ENCODE data around the gene DNER. TPM values are rescaled to one million over a fixed set of nuclear protein-coding genes. Genes with fewer than 3 reads are reported as not detected.
A peak's percentile ranks its signal among the peaks of the same experiment; 100 is the strongest.

The DNER gene
- total RNA-seq, 2 donors from 2014 or later = 17.6 to 28.4 TPM

DNA sequence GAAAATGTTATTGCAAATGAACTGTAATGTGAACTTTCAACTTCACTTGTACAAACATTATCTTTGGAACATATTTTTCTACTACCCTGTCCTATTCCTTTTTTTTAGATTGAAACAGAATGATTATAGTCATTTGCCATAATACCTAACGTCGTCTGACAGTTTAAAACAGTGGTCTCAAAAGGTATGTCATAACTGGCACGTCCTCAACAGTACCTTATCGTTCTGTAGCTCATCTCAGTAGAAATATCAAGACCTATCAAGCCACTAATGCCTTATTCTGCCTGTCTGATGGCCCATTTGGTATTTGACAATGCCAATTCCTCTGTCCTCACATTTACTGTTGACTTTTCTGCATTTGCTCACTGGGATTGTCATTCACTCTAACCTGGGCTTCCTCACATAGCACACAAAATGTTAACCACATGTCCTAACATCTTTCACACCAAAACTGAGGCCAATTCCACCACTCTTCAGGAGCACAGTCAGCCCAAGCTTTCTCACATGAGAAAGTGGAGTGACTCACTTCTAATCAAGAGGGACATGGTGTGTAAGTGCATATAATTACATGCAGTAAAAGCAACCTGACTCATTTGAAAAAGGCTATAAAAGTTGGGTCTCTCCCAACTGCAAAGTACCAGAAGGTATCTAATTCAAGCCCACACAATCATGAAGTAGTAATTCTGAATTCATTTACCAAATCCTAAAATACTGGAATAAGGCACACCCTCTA is 34.8 kb downstream of the DNER start:
- no peak for TF ChIP-seq CTCF (IDR thresholded peaks at IDR 0.05)
- no peak for DNase-seq (ENCODE audit: low spot score)
- no peak overlapping the region for H3K4me3 ChIP-seq
- no peaks in the 10 kb centered on the region for H3K36me3 ChIP-seq
- no peak overlapping the region for H3K27ac ChIP-seq
- peaks cover 0 to 7% of the 10 kb centered on the region in 2 donors for H3K4me1 ChIP-seq
- H3K9me3 ChIP-seq = no peaks in the 10 kb centered on the region
- no peaks in the 10 kb centered on the region for H3K27me3 ChIP-seq

GRCh38 chr2:229675569-229675968 is 38.8 kb downstream of the DNER start:
- Histone ChIP-seq H3K4me3 (no peak overlapping the region), H3K4me1 (peaks cover 0 to 7% of the 10 kb centered on the region in 2 donors), H3K27ac (peak overlapping the region; percentile 21 to 71), H3K9me3 (no peaks in the 10 kb centered on the region), H3K36me3 (no peaks in the 10 kb centered on the region), H3K27me3 (no peaks in the 10 kb centered on the region)
- no peak for DNase-seq (ENCODE audit: low spot score)
- no peak for TF ChIP-seq CTCF (IDR thresholded peaks at IDR 0.05)

DNA sequence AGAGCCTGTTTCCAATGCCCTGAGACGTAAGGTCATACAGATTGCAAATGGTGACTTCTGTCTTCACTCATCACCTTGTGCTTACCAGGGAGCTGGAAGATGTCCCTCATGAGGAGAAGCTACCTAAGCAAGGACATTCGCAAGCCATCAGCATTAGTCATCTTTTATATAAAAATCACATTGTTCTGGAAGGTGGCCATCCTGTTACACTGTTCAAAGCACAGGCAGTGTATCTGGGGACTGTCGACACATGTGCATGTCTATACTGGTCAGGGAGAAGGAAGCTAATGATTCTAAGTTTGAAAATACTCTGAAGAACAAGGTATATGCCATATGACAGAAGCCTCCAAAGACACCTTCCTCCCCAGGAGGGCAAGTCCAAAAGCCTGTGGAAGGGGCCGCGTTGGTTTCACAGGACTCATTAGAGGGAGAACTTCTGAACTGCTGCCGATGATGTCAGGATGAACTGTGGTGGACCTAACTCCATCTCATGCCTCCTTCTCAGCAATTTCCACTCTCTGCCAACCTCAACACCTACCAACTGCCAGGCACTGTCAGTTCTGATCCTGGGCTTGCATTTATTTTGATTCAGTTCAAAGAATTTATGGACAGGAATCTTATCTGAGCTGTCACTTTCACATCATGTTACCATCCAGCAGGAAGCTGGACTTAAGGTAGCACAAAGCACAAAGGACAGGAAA is 39.4 kb downstream of the DNER start:
- H3K27ac ChIP-seq = peak overlapping the region; percentile 21 to 71
- H3K27me3 ChIP-seq = no peaks in the 10 kb centered on the region
- no peaks in the 10 kb centered on the region for H3K36me3 ChIP-seq
- no peak for TF ChIP-seq CTCF (IDR thresholded peaks at IDR 0.05)
- no peak overlapping the region for H3K4me3 ChIP-seq
- no peaks in the 10 kb centered on the region for H3K9me3 ChIP-seq
- DNase-seq (ENCODE audit: low spot score) = no peak
- H3K4me1 ChIP-seq = peaks cover 0 to 7% of the 10 kb centered on the region in 2 donors

DNA sequence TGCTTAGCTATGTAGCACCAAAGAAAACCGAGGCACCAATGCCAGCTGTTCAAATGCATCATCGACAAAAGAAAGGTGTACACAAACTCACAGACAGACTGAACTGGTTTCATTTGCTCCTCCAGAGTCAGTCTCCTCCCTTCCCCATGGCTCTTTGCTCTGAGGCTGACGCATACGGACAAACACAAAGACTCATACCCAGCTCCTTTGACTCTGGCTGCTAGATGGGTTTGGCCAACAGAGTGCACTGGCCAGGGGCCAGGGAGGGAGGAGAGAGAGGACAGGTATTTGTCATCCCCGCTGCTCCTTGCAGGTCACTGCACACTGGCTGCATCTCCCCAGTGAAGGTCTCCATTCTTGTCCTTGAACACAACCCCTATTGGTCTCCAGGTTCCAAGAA is 40.7 kb downstream of the DNER start:
- Histone ChIP-seq H3K4me1 (peaks cover 0 to 7% of the 10 kb centered on the region in 2 donors), H3K27me3 (no peaks in the 10 kb centered on the region), H3K4me3 (no peak overlapping the region), H3K27ac (no peak overlapping the region), H3K9me3 (no peaks in the 10 kb centered on the region), H3K36me3 (no peaks in the 10 kb centered on the region)
- no peak for DNase-seq (ENCODE audit: low spot score)
- TF ChIP-seq CTCF (IDR thresholded peaks at IDR 0.05) = no peak

DNA sequence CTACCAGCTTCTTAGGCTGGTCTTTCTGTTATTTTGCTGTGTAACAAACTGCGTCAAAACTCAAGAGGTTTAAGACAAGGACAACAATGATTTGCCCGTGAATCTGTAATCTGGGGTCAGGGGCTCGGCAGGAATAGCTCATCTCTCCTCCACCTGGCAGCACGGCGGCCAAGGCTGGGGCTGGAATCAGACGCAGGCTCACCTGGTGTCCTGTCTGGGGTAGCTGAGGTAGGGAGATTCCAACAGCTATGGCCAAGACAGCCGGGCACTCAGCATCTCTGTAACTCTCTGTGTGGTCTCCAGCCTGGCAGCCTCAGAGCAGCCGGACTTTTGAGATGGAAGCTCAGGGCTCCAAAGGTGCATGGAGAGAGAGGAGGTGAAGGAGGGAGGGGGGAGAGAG is 42.3 kb downstream of the DNER start:
- peaks cover 0 to 7% of the 10 kb centered on the region in 2 donors for H3K4me1 ChIP-seq
- no peak overlapping the region for H3K27ac ChIP-seq
- H3K4me3 ChIP-seq = no peak overlapping the region
- H3K27me3 ChIP-seq = no peaks in the 10 kb centered on the region
- no peak for TF ChIP-seq CTCF (IDR thresholded peaks at IDR 0.05)
- no peak for DNase-seq (ENCODE audit: low spot score)
- no peaks in the 10 kb centered on the region for H3K36me3 ChIP-seq
- H3K9me3 ChIP-seq = no peaks in the 10 kb centered on the region

Measured in right atrium auricular region (tissue), 2 donors.